HG03571 (cell line): Measurements from ENCODE around the gene KMT2C.

Source experiments
- ATAC-seq: cut with Tn5 transposase; IDR thresholded peaks from one replicate; pipeline ENCODE4 v1.9.1; 2021; ENCODE audit not compliant: unreplicated experiment

Gene KMT2C

GRCh38 chr7:152117356-152117755 lies 318.4 kb downstream of the KMT2C start:
- no peak for ATAC-seq

GRCh38 chr7:152115021-152115718 lies 320.6 kb downstream of the KMT2C start:
- no peak for ATAC-seq

GRCh38 chr7:152112829-152113228 lies 323.0 kb downstream of the KMT2C start:
- no peak for ATAC-seq

- no peak for ATAC-seq
Measured at GRCh38 chr7:152108359-152108758, 327.4 kb downstream of the KMT2C start.

GRCh38 chr7:152107945-152108344 lies 327.9 kb downstream of the KMT2C start:
- no peak for ATAC-seq

GRCh38 chr7:152106990-152107389 lies 328.8 kb downstream of the KMT2C start:
- ATAC-seq, result no peak

- ATAC-seq, result no peak
Measured at GRCh38 chr7:152105205-152105604, 330.6 kb downstream of the KMT2C start.

GRCh38 chr7:152103691-152104090 lies 332.1 kb downstream of the KMT2C start:
- no peak for ATAC-seq

- ATAC-seq, result no peak
Measured at GRCh38 chr7:152103066-152103465, 332.7 kb downstream of the KMT2C start.

- no peak for ATAC-seq
Measured at GRCh38 chr7:152097330-152097729, 338.5 kb downstream of the KMT2C start.

- ATAC-seq, result no peak
Measured at GRCh38 chr7:152095771-152096170, 340.0 kb downstream of the KMT2C start.

- no peak for ATAC-seq
Measured at GRCh38 chr7:152093717-152094116, 342.1 kb downstream of the KMT2C start.

- ATAC-seq, result no peak
Measured at GRCh38 chr7:152090747-152091146, 345.1 kb downstream of the KMT2C start.

GRCh38 chr7:152089183-152089582 lies 346.6 kb downstream of the KMT2C start:
- no peak for ATAC-seq

- no peak for ATAC-seq
Measured at GRCh38 chr7:152086513-152086912, 349.3 kb downstream of the KMT2C start.

- ATAC-seq, result no peak
Measured at GRCh38 chr7:152085131-152085530, 350.7 kb downstream of the KMT2C start.
